HepG2 (cell line): ENCODE measurements around the gene LYPD4. TPM values are rescaled to one million over a fixed set of nuclear protein-coding genes. Genes with fewer than 3 reads are reported as not detected.

Experiments used
- EHMT2 ChIP-seq: fragments of 200-600 bp; sonication (generic); IDR thresholded peaks from 2 replicates; pipeline ENCODE4 v1.7.0; 2017; ENCODE audit warnings: antibody characterized with exemption, low read depth, low read length, borderline replicate concordance
- ETV6 ChIP-seq: sonication (generic); formaldehyde crosslinking; conservative IDR thresholded peaks from 2 replicates; pipeline ENCODE4 v1.4.0; 2020; ENCODE audit warnings: missing genetic modification reagents
- KMT2B ChIP-seq: IDR thresholded peaks from 2 replicates; pipeline ENCODE4 v1.6.1; 2016; ENCODE audit warnings: missing genetic modification reagents, missing compliant biosample characterization
- PATZ1 ChIP-seq: sonication (generic); formaldehyde crosslinking; IDR thresholded peaks from 2 replicates; pipeline ENCODE4 v1.4.0; 2020; ENCODE audit warnings: missing genetic modification reagents
- PLRG1 ChIP-seq: fragments of 450-650 bp; conservative IDR thresholded peaks from 2 replicates; pipeline ENCODE4 v1.6.1; 2016
- RARG ChIP-seq: sonication (generic); formaldehyde crosslinking; IDR thresholded peaks from 2 replicates; pipeline ENCODE4 v1.4.0; 2020; ENCODE audit warnings: low read depth, mild to moderate bottlenecking, missing genetic modification reagents
- REL ChIP-seq: sonication (generic); formaldehyde crosslinking; conservative IDR thresholded peaks from 2 replicates; pipeline ENCODE4 v1.8.0; 2022; ENCODE audit warnings: mild to moderate bottlenecking, missing genetic modification reagents, moderate library complexity
- RNF2 ChIP-seq: fragments of 450-650 bp; conservative IDR thresholded peaks from 2 replicates; pipeline ENCODE4 v1.6.1; 2016; ENCODE audit warnings: low read depth
- SMYD3 ChIP-seq: sonication (generic); formaldehyde crosslinking; IDR thresholded peaks from 2 replicates; pipeline ENCODE4 v1.8.1; 2023; ENCODE audit warnings: mild to moderate bottlenecking, missing genetic modification reagents
- SRSF9 ChIP-seq: fragments of 200-400 bp; formaldehyde crosslinking; IDR thresholded peaks from 2 replicates; pipeline ENCODE4 v1.6.1; 2018; ENCODE audit warnings: borderline replicate concordance, mild to moderate bottlenecking, low read depth, low read length; ENCODE audit not compliant: insufficient read depth, poor library complexity, severe bottlenecking
- TAF1 ChIP-seq: sonication (generic); formaldehyde crosslinking; IDR thresholded peaks from 2 replicates; pipeline ENCODE4 v1.4.0; 2020; ENCODE audit warnings: missing genetic modification reagents
- ZFYVE20 ChIP-seq: sonication (generic); formaldehyde crosslinking; IDR thresholded peaks from 2 replicates; pipeline ENCODE4 v1.8.0; 2023; ENCODE audit warnings: low read depth, mild to moderate bottlenecking, moderate library complexity, missing genetic modification reagents, borderline replicate concordance
- ZMYM4 ChIP-seq: sonication (generic); formaldehyde crosslinking; IDR thresholded peaks from 2 replicates; pipeline ENCODE4 v1.8.1; 2023; ENCODE audit warnings: mild to moderate bottlenecking, missing genetic modification reagents
- ZNF142 ChIP-seq: sonication (generic); formaldehyde crosslinking; IDR thresholded peaks from 2 replicates; pipeline ENCODE4 v1.4.0; 2020; ENCODE audit warnings: missing genetic modification reagents
- ZNF460 ChIP-seq: sonication (generic); formaldehyde crosslinking; IDR thresholded peaks from 2 replicates; pipeline ENCODE4 v1.5.1; 2020; ENCODE audit warnings: missing genetic modification reagents, mild to moderate bottlenecking, borderline replicate concordance
- ZNF660 ChIP-seq: sonication (generic); formaldehyde crosslinking; IDR thresholded peaks from 2 replicates; pipeline ENCODE4 v1.5.1; 2020; ENCODE audit warnings: mild to moderate bottlenecking, low read depth, missing genetic modification reagents, borderline replicate concordance
- polyA plus RNA-seq, 8 experiments: library from polyadenylated mRNA; depleted of rRNA in 3 of 8; stranded (reverse) in 7 of 8; unstranded in 1 of 8; fragments of >200 nt; fragmentation: Illumina TruSeq in 4 of 8; extraction: Trizol in 4 of 8; gene quantifications; 2 replicates each; pipeline versions ENCODE4 v1.2.1 to v1.2.3, GENCODE V29; 2011 to 2016; ENCODE audit warnings: low read depth in 4 of 8, missing spikeins in 1 of 8, mixed read lengths in 1 of 8; ENCODE audit not compliant: insufficient read depth in 1 of 8
- total RNA-seq, 5 experiments: library from RNA; depleted of rRNA; stranded (reverse); fragments of >200 nt; fragmentation: Illumina TruSeq; extraction: Trizol; gene quantifications; 2 replicates each; pipeline ENCODE4 v1.2.3, GENCODE V29; 2016; ENCODE audit warnings: low read depth in 1 of 5
- TF ChIP-seq, protein P1 (sequence below): sonication (generic); formaldehyde crosslinking; IDR thresholded peaks from 2 replicates; pipeline ENCODE4 v1.9.0; 2022; ENCODE audit warnings: missing genetic modification reagents, mild to moderate bottlenecking, borderline replicate concordance
- TF ChIP-seq, protein P2 (sequence below): sonication (generic); formaldehyde crosslinking; IDR thresholded peaks from 2 replicates; pipeline ENCODE4 v1.4.0; 2020; ENCODE audit warnings: missing genetic modification reagents

The LYPD4 gene
- total and polyA plus RNA-seq, 2 of the 13 experiments (the other 11 are each of a cell fraction or from before 2014, with no cell fraction given): not detected

- TF ChIP-seq, protein P1, sequence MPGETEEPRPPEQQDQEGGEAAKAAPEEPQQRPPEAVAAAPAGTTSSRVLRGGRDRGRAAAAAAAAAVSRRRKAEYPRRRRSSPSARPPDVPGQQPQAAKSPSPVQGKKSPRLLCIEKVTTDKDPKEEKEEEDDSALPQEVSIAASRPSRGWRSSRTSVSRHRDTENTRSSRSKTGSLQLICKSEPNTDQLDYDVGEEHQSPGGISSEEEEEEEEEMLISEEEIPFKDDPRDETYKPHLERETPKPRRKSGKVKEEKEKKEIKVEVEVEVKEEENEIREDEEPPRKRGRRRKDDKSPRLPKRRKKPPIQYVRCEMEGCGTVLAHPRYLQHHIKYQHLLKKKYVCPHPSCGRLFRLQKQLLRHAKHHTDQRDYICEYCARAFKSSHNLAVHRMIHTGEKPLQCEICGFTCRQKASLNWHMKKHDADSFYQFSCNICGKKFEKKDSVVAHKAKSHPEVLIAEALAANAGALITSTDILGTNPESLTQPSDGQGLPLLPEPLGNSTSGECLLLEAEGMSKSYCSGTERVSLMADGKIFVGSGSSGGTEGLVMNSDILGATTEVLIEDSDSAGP: peak; percentile 84
- TF ChIP-seq REL: no peak
- no peak for TF ChIP-seq SMYD3
- no peak for TF ChIP-seq ZMYM4
- no peak for TF ChIP-seq TAF1 (CRISPR knock-in tag)
- TF ChIP-seq ZNF460 (CRISPR knock-in tag): no peak; the same call in 1 of the 2 replicates
- no peak for TF ChIP-seq EHMT2
- TF ChIP-seq ZNF142 (CRISPR knock-in tag): no peak
- TF ChIP-seq, protein P2, sequence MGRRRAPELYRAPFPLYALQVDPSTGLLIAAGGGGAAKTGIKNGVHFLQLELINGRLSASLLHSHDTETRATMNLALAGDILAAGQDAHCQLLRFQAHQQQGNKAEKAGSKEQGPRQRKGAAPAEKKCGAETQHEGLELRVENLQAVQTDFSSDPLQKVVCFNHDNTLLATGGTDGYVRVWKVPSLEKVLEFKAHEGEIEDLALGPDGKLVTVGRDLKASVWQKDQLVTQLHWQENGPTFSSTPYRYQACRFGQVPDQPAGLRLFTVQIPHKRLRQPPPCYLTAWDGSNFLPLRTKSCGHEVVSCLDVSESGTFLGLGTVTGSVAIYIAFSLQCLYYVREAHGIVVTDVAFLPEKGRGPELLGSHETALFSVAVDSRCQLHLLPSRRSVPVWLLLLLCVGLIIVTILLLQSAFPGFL (CRISPR knock-in tag): no peak
- TF ChIP-seq PLRG1: no peak
- no peak for TF ChIP-seq KMT2B (CRISPR knock-in tag)
- TF ChIP-seq RARG: no peak
- TF ChIP-seq SRSF9: no peak
- no peak for TF ChIP-seq ZNF660 (CRISPR knock-in tag)
- peak; percentile 97 for TF ChIP-seq PATZ1
- no peak for TF ChIP-seq RNF2
- TF ChIP-seq ETV6: 0 out of 2 replicates have a peak, but pooled peaks have one; percentile 77
- TF ChIP-seq ZFYVE20 (CRISPR knock-in tag): no peak
Measured at GRCh38 chr19:41887711-41888382, 43.4 kb upstream of the LYPD4 start (continued).
